HG03139 (cell line): Measurements from ENCODE around the gene PLEKHA4.
"Not testable (repeated sequence)": the region's sequence is repeated elsewhere in the genome, so short reads cannot be mapped to it uniquely, and the experiment has no call there.

Source experiments
- ATAC-seq: cut with Tn5 transposase; IDR thresholded peaks from one replicate; pipeline ENCODE4 v1.9.1; 2021; ENCODE audit not compliant: unreplicated experiment

PLEKHA4 gene

GRCh38 chr19:48890551-48890950, 22.1 kb upstream of the PLEKHA4 start:
- no peak for ATAC-seq

- not testable (repeated sequence) for ATAC-seq
These were observed 21.1 kb upstream of the PLEKHA4 start for GRCh38 chr19:48889496-48889895.

GRCh38 chr19:48887861-48888612, 19.6 kb upstream of the PLEKHA4 start:
- no peak for ATAC-seq

GRCh38 chr19:48883726-48884125, 15.3 kb upstream of the PLEKHA4 start:
- ATAC-seq: no peak

GRCh38 chr19:48881741-48882657, 13.6 kb upstream of the PLEKHA4 start:
- ATAC-seq: no peak

- ATAC-seq: not testable (repeated sequence)
These were observed 11.3 kb upstream of the PLEKHA4 start for GRCh38 chr19:48879696-48880095.

- ATAC-seq: no peak
These were observed 10.7 kb upstream of the PLEKHA4 start for GRCh38 chr19:48879025-48879637.

GRCh38 chr19:48878196-48879024, 10.0 kb upstream of the PLEKHA4 start:
- ATAC-seq: no peak

GRCh38 chr19:48877855-48878195, 9.4 kb upstream of the PLEKHA4 start:
- no peak for ATAC-seq

- not testable (repeated sequence) for ATAC-seq
These were observed 7.9 kb upstream of the PLEKHA4 start for GRCh38 chr19:48876043-48876981.

- ATAC-seq: no peak
These were observed 6.1 kb upstream of the PLEKHA4 start for GRCh38 chr19:48874303-48875135.

GRCh38 chr19:48873476-48874302, 5.3 kb upstream of the PLEKHA4 start:
- ATAC-seq: no peak

- ATAC-seq: no peak
These were observed 4.6 kb upstream of the PLEKHA4 start for GRCh38 chr19:48872884-48873475.

GRCh38 chr19:48872182-48872883, 3.9 kb upstream of the PLEKHA4 start, which contains the start of gene PPP1R15A:
Gene PPP1R15A, plus strand, starts transcription at chr19:48872421. Its CDS starts 813 bp downstream, at chr19:48873234.
- ATAC-seq: no peak

GRCh38 chr19:48871471-48872181, 3.2 kb upstream of the PLEKHA4 start:
- not testable (repeated sequence) for ATAC-seq

- ATAC-seq: no peak
These were observed 1.6 kb upstream of the PLEKHA4 start for GRCh38 chr19:48870048-48870447.
